IMR-90 (cell line): ENCODE results near the gene ANKRD22.

Experiments
- CTCF ChIP-seq: conservative IDR thresholded peaks from 2 replicates; pipeline ENCODE4 v1.5.1; 2012; ENCODE audit warnings: mild to moderate bottlenecking, low read depth, low read length, improper control_type of control experiment
- POLR2A ChIP-seq: IDR thresholded peaks from 2 replicates; pipeline ENCODE4 v1.6.1; 2012; ENCODE audit warnings: mild to moderate bottlenecking, low read depth, low read length

- TF ChIP-seq CTCF (no peak), POLR2A (no peak)
These were observed 67.9 kb downstream of the ANKRD22 start for GRCh38 chr10:88783724-88784123.
